ENCODE results near the gene KRT31.

DNA sequence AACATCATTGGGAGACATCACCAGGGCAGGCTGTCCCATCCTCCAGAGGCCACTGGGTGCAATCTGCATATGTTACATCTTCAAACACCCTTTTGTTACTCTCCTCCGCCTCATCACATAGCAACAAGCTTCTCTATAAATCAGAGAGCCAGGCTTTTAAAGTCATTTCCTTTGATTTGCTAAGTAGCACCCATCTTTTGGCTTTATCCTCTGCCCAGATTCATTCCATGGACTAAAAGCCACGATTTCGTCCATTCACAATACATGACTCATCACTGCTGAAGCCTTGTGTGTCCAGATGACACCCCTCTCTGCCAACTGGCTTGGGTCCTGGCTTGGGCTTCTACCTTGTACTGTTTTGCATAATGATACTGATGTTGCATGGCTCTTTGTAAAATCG lies 45.3 kb upstream of the KRT31 start:
- no peak for TF ChIP-seq CTCF (IDR thresholded peaks at IDR 0.05)
- TF ChIP-seq ZFX (IDR thresholded peaks at IDR 0.05; ENCODE audit: borderline replicate concordance), result no peak
